ENCODE results near the gene TPRN. TPM values are rescaled to one million over a fixed set of nuclear protein-coding genes. Genes with fewer than 3 reads are reported as not detected.
A peak's percentile ranks its signal among the peaks of the same experiment; 100 is the strongest.

TPRN gene
- total and polyA plus RNA-seq, 9 of the 15 experiments (the other 6 are each of a cell fraction or from before 2014, with no cell fraction given): 0.31 to 31.9 (median 4.4) TPM

- peak; percentile 48 for TF ChIP-seq SMARCA4 (IDR thresholded peaks at IDR 0.05)
- TF ChIP-seq CREM (IDR thresholded peaks at IDR 0.05; ENCODE audit: low read depth): peak; percentile 61; the same call in 1 of the 2 replicates
- TF ChIP-seq ZNF316 (IDR thresholded peaks at IDR 0.05): no peak
- TF ChIP-seq DEAF1 (CRISPR knock-in tag; IDR thresholded peaks at IDR 0.05): peak; percentile 93
- TF ChIP-seq ZNF75A (CRISPR knock-in tag; IDR thresholded peaks at IDR 0.05): no peak
- TF ChIP-seq SIN3A (IDR thresholded peaks at IDR 0.05; ENCODE audit: borderline replicate concordance in 2 of 2, control insufficient read depth in 1 of 2, low read depth in 2 of 2, low read length in 2 of 2): peak; percentile 44 to 73; a peak in 1 of 4 replicates
- TF ChIP-seq KAT8 (IDR thresholded peaks at IDR 0.05; ENCODE audit: low read depth): no peak
- no peak for TF ChIP-seq TAF9B (IDR thresholded peaks at IDR 0.05; ENCODE audit: partially characterized antibody)
- TF ChIP-seq ELF1 (tag; IDR thresholded peaks at IDR 0.05): no peak
- no peak for TF ChIP-seq NR2C1 (IDR thresholded peaks at IDR 0.05)
- TF ChIP-seq NR2C1 (tag; IDR thresholded peaks at IDR 0.05): no peak
- peak; percentile 64 for TF ChIP-seq EP300 (IDR thresholded peaks at IDR 0.05; ENCODE audit: low read length)
- TF ChIP-seq GATA2 (CRISPR knock-in tag; IDR thresholded peaks at IDR 0.05): peak; percentile 89
- TF ChIP-seq TRIM24 (IDR thresholded peaks at IDR 0.05): peak; percentile 53 to 62; a peak in 3 of 4 replicates
- TF ChIP-seq TCF7L2 (IDR thresholded peaks at IDR 0.05; ENCODE audit: low read depth, low read length): no peak
These were observed 35.8 kb upstream of the TPRN start (continued) for GRCh38 chr9:137236238-137236935.
